ENCODE data around the gene RANBP9.

Gene RANBP9

GRCh38 chr6:13711324-13711732, 307 bp downstream of the RANBP9 start:
- peak in 6 of 56 donors; percentile 22 to 83 (median 72) for DNase-seq

DNA sequence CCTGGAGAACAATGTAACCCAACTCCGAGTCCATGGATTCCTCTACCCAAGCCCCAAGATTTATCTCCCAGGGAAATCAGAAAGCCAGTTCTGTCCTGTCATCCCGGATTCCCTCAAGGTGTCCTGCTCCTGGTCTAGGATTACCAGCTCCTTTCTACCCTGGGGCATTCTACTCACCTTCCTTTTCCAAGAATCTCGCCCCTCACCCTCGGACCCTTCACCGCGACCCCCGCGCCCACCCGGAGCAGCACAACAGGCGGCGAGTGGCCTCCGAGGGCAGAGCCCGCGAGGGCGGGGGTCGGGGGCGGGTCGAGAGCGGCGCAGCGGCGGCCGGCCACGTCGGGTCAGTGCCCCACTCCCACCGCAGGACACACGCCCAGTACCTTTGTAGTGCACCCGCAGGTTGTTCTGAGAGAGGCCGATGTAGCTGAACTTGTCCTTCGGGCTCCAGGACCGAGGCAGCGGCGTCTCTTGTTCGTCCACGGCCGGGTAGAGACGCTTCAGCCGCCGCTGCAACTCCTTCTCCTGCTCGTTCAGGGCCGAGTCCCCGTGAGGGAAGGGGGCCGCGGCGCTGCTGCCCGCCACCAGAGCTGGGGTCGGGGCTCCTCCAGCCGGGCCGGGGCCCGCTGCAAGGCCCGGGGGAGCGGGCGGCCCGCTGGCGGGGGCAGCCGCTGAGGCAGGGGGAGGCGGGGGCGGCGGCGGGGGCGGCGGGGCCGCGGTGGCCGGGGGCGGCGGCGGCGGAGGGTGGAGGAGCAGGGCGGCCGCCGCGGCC, 897 bp downstream of the RANBP9 start:
- DNase-seq, result peak in 35 of 56 donors; percentile 5 to 56 (median 28)

GRCh38 chr6:13709689-13710551, 1.7 kb downstream of the RANBP9 start:
- DNase-seq, result peak in 4 of 56 donors; percentile 6 to 50 (median 14)

DNA sequence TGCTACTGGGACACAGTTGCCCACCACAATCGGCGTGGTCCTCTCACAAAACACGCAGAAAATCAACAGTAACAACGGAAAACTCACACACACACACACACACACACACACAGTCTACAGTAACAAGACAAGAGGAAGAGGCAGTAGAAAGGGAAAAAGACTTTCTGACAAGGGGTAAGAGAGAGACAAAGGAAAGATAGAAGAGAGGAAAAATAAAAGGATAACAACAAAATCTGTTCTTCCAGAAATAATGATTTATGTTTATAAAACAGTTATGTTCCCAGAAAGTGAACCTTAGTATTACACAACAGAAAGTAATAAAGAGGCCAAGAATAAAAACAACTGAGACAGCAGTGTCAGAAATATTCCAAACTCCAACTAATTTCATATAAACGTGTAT, 2.9 kb downstream of the RANBP9 start:
- DNase-seq, result no peak

- no peak for DNase-seq
Measured at GRCh38 chr6:13703496-13703895, 8.1 kb downstream of the RANBP9 start.

GRCh38 chr6:13702809-13703302, 8.8 kb downstream of the RANBP9 start:
- DNase-seq, result no peak

DNA sequence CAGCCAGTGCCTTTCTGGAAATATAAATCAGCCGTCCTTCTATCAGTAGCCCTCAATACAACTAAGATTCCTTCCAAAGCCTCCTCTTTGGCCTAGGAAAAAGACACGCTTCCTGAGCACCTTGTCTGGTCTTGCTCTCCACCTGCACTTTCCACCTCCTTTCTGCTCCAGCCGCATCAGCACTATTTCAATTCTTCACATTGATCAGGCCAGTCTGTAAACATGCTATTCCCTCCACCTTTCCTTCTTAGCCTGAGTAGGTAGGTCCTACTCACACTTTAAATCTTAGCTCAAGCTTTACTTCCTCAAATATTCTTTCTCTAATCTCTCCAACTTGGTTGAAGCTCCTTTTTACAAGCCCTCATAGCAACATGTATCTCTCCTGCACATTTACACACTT, 11.4 kb downstream of the RANBP9 start:
- DNase-seq, result no peak

DNA sequence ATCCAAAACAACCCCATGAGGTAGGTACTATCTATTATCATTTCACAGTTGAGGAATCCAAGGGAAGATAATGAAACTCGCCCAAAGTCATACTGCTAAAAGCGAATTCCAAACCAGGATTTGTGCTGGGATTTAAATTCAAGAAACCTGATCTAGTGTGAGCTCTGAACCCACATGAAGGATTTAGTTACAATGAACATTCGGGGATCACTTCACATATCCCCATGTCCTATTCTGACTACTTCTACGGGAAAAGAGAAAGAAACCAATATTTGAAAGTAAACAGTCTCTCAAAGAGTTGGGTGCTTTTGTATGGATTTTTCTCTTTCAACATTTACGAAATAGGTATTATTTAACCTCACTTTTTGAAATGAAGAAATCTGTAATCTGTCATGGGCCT, 12.9 kb downstream of the RANBP9 start:
- DNase-seq, result no peak

- no peak for DNase-seq
Measured at GRCh38 chr6:13697857-13698256, 13.8 kb downstream of the RANBP9 start.

GRCh38 chr6:13696226-13696625, 15.4 kb downstream of the RANBP9 start:
- DNase-seq, result no peak

- no peak for DNase-seq
Measured at GRCh38 chr6:13695252-13695651, 16.4 kb downstream of the RANBP9 start.

- no peak for DNase-seq
Measured at GRCh38 chr6:13694562-13694961, 17.1 kb downstream of the RANBP9 start.

- DNase-seq, result no peak
Measured at GRCh38 chr6:13689511-13690256, 22.0 kb downstream of the RANBP9 start.

- DNase-seq, result no peak
Measured at GRCh38 chr6:13688692-13689196, 22.9 kb downstream of the RANBP9 start.

GRCh38 chr6:13687917-13688351, 23.7 kb downstream of the RANBP9 start:
- peak in 24 of 56 donors; percentile 1 to 73 (median 25) for DNase-seq

DNA sequence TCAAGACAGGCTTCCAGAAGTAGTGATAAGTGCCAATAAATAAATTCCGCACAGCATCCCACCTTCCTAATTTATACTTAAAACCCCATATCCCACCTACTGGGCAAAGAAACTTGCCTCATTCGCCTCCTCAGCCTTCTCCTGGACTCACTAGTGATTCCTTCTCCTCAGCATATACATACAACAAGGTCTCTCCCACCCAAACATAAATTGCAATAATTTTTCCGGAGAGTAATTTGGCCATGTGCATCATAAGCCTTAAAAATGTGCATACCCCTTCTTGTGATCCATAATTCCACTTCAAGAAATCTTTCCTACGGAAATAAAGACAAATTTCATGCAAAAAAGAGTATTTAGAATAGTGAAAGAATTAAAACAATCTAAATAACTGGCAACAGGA, 26.8 kb downstream of the RANBP9 start:
- no peak for DNase-seq

- no peak for DNase-seq
Measured at GRCh38 chr6:13683038-13683437, 28.6 kb downstream of the RANBP9 start.

GRCh38 chr6:13682346-13682745, 29.3 kb downstream of the RANBP9 start:
- no peak for DNase-seq

- DNase-seq, result no peak
Measured at GRCh38 chr6:13681305-13682061, 30.2 kb downstream of the RANBP9 start.

GRCh38 chr6:13680448-13680968, 31.1 kb downstream of the RANBP9 start:
- no peak for DNase-seq
